Hypothalamus (tissue), 51 donors: ENCODE results near the gene LRRFIP1.
A peak's percentile ranks its signal among the peaks of the same experiment; 100 is the strongest.
"Not testable (repeated sequence)": the region's sequence is repeated elsewhere in the genome, so short reads cannot be mapped to it uniquely, and the experiment has no call there.

ENCODE experiments used
- DNase-seq, 51 donors: peaks; one replicate each; lab custom pipeline; 2025; lab: John Stamatoyannopoulos, UW

The LRRFIP1 gene

GRCh38 chr2:237759176-237759575 lies 131.8 kb downstream of the LRRFIP1 start:
- DNase-seq, result no peak

GRCh38 chr2:237760506-237761502 lies 133.4 kb downstream of the LRRFIP1 start:
- DNase-seq, result no peak

DNA sequence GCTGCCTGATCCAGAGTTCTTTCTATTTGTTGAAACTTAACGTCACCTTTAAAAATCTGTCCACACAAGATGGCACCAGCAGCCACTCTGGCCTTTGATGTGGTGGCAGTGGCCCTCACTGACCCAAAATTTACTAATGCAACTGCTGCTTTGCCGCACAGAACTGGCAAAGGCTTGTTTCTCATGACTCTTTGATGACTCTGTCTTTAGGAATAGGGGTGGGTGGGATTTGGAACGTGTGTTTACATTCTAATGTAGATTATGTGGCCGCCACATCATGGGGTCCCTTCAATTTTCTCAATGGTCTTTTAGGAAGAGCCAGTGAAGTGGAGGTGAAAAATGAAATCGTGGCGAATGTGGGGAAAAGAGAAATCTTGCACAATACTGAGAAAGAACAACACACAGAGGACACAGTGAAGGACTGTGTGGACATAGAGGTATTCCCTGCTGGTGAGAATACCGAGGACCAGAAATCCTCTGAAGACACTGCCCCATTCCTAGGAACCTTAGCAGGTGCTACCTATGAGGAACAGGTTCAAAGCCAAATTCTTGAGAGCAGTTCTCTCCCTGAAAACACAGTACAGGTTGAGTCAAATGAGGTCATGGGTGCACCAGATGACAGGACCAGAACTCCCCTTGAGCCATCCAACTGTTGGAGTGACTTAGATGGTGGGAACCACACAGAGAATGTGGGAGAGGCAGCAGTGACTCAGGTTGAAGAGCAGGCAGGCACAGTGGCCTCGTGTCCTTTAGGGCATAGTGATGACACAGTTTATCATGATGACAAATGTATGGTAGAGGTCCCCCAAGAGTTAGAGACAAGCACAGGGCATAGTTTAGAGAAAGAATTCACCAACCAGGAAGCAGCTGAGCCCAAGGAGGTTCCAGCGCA lies 135.2 kb downstream of the LRRFIP1 start:
- DNase-seq, result not testable (repeated sequence)

- DNase-seq, result no peak
Measured at GRCh38 chr2:237763812-237764211, 136.4 kb downstream of the LRRFIP1 start.

DNA sequence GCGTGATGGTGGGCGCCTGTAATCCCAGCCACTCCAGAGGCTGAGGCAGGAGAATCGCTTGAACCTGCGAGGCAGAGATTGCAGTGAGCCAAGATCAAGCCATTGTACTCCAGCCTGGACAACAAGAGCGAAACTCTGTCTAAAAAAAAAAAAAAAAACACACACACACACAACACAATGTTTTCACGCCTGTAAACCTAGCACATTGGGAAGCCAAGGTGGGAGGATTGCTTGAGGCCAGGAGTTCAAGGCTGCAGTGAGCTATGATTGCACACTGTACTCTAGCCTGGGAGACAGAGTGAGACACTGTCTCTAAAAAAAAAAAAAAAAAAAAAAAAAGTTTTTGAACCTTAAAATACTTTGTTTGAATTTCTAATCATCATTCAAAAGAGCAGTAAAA lies 137.7 kb downstream of the LRRFIP1 start:
- DNase-seq, result not testable (repeated sequence)

DNA sequence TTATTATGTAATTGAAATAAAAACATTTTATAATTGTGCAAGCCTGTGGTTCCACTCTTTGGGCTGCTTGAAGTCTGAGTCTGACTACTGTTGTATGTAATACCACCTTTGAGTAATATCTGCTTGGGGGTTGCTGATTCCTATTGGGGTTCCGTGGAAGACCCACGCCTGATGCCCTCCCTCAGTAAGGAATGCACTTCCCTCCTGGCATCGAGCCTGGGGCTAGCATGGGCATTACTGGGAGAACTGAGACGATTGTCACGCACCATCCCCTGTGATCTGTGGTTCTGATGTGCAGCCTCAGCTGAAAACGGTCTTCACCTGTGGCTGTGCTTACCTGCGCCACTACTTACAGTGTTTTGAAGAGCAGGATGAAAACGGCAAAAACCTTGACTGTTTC lies 138.5 kb downstream of the LRRFIP1 start:
- no peak for DNase-seq

DNA sequence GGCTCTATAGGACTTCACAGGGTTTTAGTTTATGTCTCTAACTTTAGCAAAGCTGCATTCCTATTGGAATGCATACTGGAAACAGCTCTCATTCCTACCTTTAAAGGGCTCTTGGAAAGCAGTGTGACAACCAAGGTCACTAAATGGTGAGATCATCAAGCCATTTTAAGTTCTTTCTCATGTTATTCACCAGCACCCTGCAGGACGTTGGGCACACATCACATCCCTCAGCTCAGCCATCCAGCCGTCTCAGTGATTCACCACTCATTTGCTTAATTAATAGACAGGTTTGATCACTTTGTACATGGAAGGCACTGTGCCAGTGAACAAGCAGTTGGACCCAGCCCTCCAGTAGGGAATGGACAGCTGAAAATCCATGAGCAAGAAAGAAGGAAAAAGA lies 139.0 kb downstream of the LRRFIP1 start:
- DNase-seq, result no peak

GRCh38 chr2:237772513-237772912 lies 145.1 kb downstream of the LRRFIP1 start:
- no peak for DNase-seq

DNA sequence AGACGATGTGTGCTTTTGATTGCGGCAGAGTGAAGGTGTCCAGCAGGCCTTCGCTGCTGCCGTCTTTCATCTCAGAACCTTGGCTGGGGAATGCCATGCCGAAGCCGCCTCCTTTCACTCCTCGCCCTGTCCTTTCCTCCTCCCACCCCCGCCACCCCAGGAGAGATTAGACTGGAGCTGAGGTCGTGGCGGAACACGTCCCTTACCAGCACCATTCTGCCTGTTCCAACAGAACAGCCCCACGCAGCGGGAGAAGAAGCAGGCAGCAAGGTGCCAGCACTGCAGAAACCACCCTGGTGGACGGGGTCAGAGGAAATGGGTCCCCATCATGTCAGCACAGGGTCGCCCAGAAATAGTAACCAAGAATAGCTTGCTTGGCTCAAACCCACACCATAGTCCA lies 146.4 kb downstream of the LRRFIP1 start:
- DNase-seq, result no peak

- peak in 5 of 51 donors; percentile 3 to 12 (median 4) for DNase-seq
Measured at GRCh38 chr2:237774811-237775553, 147.6 kb downstream of the LRRFIP1 start.

- DNase-seq, result no peak
Measured at GRCh38 chr2:237779521-237779920, 152.1 kb downstream of the LRRFIP1 start.

DNA sequence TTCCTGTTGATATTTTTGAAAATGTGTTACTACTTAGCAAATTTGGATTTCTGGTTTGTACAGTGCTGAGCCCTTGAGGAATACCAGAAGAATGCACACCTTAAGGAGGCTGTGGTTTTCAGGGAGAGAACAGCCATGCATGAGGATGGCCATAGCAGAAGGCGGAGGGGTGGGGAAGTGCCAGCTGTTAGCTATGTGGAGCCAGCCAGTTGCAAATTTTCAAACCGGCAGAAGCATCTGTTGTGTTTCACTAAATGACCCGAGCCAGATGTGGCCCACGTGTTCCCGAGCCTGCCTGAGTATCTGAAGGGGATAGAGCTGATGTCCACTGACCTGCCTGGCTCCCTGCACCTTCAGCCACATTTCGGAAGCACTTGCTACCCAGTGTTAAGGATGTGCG lies 154.8 kb downstream of the LRRFIP1 start:
- DNase-seq, result no peak

GRCh38 chr2:237783678-237784077 lies 156.3 kb downstream of the LRRFIP1 start:
- DNase-seq, result not testable (repeated sequence)

GRCh38 chr2:237786936-237787335 lies 159.5 kb downstream of the LRRFIP1 start:
- no peak for DNase-seq

GRCh38 chr2:237790353-237790752 lies 163.0 kb downstream of the LRRFIP1 start:
- no peak for DNase-seq

DNA sequence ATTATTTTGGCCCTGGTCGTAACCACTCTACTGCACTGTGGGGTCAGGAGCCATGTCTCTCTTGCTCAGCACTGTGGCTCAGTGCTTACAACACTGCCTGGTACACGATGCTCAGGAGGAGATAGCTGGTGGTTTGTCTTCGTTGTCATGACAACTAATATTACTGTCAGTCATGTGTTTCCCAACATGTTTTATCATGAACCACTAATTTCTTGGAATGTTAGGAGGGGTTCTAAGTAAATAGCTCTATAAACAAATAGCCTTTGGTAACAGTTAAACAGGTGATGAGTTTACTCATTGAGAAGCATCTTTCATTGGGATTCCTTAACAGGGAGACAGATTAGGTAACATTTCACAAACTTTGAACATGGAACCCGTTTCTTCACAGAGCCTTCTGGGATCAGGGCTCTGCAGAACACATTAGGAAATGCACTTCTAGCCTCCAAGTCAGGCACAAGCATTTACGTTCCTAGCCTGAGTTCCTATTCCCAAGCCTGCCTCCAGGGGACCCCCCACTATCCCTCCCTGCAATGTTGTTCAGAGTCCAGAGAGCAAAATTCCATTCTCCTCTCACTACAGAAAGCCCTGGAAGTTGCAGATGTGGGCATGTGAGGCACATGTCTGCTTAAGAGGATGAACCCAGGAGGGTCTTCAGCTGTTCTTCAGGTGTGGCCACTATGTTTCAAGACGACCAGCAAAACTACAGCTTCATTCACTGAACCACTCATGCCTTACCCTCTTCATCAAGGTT lies 164.8 kb downstream of the LRRFIP1 start:
- no peak for DNase-seq

GRCh38 chr2:237797253-237797652 lies 169.9 kb downstream of the LRRFIP1 start:
- no peak for DNase-seq

GRCh38 chr2:237798236-237799059 lies 171.1 kb downstream of the LRRFIP1 start, which contains the start of gene RBM44:
TSS of gene RBM44 (plus strand) at chr2:237798779. CDS start at chr2:237813610, 14,831 bp downstream.
- DNase-seq, result no peak

DNA sequence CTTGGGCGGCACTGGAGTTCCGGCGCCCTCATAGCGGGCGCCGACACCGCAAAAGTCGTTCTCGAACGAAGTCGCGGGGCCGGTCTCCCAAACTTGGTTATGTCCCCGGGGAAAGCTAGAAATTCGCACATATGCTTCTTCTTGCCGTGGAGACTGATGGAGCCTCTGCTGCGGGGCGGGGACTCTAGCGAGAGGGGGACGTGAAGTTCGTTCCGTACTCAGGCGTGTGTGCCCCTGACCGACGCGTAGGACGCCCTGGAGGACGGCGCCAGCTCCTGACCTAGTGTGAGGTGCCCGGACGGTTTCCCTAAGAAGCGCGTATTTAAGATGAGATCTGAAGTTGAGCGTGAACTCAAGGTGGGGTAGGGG lies 171.7 kb downstream of the LRRFIP1 start:
- no peak for DNase-seq
